Measurements from ENCODE around the gene KLHL22. TPM values are rescaled to one million over a fixed set of nuclear protein-coding genes. Genes with fewer than 3 reads are reported as not detected.
"Not testable (repeated sequence)": the region's sequence is repeated elsewhere in the genome, so short reads cannot be mapped to it uniquely, and the experiment has no call there.

Gene KLHL22, protein sequence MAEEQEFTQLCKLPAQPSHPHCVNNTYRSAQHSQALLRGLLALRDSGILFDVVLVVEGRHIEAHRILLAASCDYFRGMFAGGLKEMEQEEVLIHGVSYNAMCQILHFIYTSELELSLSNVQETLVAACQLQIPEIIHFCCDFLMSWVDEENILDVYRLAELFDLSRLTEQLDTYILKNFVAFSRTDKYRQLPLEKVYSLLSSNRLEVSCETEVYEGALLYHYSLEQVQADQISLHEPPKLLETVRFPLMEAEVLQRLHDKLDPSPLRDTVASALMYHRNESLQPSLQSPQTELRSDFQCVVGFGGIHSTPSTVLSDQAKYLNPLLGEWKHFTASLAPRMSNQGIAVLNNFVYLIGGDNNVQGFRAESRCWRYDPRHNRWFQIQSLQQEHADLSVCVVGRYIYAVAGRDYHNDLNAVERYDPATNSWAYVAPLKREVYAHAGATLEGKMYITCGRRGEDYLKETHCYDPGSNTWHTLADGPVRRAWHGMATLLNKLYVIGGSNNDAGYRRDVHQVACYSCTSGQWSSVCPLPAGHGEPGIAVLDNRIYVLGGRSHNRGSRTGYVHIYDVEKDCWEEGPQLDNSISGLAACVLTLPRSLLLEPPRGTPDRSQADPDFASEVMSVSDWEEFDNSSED
- total RNA-seq, result 37.4 TPM
- 10 to 100 TPM; 31.3 to 39.9 (median 34.6) TPM for polyA plus RNA-seq (ENCODE audit: insufficient read depth in 1 of 8, insufficient read length in 8 of 8, low replicate concordance in 1 of 8)
- long read RNA-seq, donor 1, partial matches to known transcripts, result 0 of 3 reads
- long read RNA-seq, donor 1, other reads (novel, unspliced or antisense), result 0 of 3 reads
- long read RNA-seq, donor 2, result 0 reads
- long read RNA-seq, donor 3, partial matches to known transcripts, result 0 of 2 reads
- long read RNA-seq, donor 3, other reads (novel, unspliced or antisense), result 0 of 2 reads
- long read RNA-seq, donor 4, partial matches to known transcripts, result 0 of 2 reads
- long read RNA-seq, donor 4, other reads (novel, unspliced or antisense), result 0 of 2 reads
- long read RNA-seq, donor 5, transcript KLHL22-201 (7 exons, 2,616 nt), result major isoform, 15 of 16 reads
- long read RNA-seq, donor 5, partial matches to known transcripts, result 0 of 16 reads
- long read RNA-seq, donor 5, other reads (novel, unspliced or antisense), result 0 of 16 reads
- long read RNA-seq, donor 6, transcript KLHL22-201 (7 exons, 2,616 nt), result major isoform, 6 of 41 reads
- long read RNA-seq, donor 6, partial matches to known transcripts, result 35 of 41 reads
- long read RNA-seq, donor 6, other reads (novel, unspliced or antisense), result 0 of 41 reads
- long read RNA-seq, donor 7, transcript KLHL22-201 (7 exons, 2,616 nt), result major isoform, 6 of 7 reads
- long read RNA-seq, donor 7, partial matches to known transcripts, result 0 of 7 reads
- long read RNA-seq, donor 7, other reads (novel, unspliced or antisense), result 0 of 7 reads
- long read RNA-seq, donor 8, partial matches to known transcripts, result 0 of 1 reads
- long read RNA-seq, donor 8, other reads (novel, unspliced or antisense), result 0 of 1 reads
- long read RNA-seq, donor 9, partial matches to known transcripts, result 0 of 2 reads
- long read RNA-seq, donor 9, other reads (novel, unspliced or antisense), result 0 of 2 reads
- long read RNA-seq, donor 10, partial matches to known transcripts, result 18 of 22 reads
- long read RNA-seq, donor 10, other reads (novel, unspliced or antisense), result 0 of 22 reads
- long read RNA-seq, donor 11, partial matches to known transcripts, result 0 of 3 reads
- long read RNA-seq, donor 11, other reads (novel, unspliced or antisense), result 0 of 3 reads

- Histone ChIP-seq H3K36me3 (ENCODE audit: control insufficient read depth, insufficient read depth, low read length) (peaks cover 2% of the 10 kb centered on the region), H3K4me3 (ENCODE audit: low read length) (peak within 1 kb of the TSS; percentile 75), H3K9me3 (replicated peaks; ENCODE audit: control insufficient read depth, low read depth, low read length) (no peaks in the 10 kb centered on the region), H3K4me1 (ENCODE audit: control insufficient read depth, insufficient read depth, low read length) (peaks cover 17% of the 10 kb centered on the region), H3K27ac (ENCODE audit: low read length) (peak within 1 kb of the TSS; percentile 99), H3K27me3 (ENCODE audit: control insufficient read depth, insufficient read depth, low read length) (no peaks in the 10 kb centered on the region)
- WGBS (ENCODE audit: insufficient coverage), result under 1% methylated on average over 106 of the region's 108 CpGs
- no peak for DNase-seq
Observed at GRCh38 chr22:20494978-20495860, at the start of gene KLHL22. Gene KLHL22 (minus strand): TSS chr22:20495795. CDS start chr22:20489211, 6,584 bp downstream.

DNA sequence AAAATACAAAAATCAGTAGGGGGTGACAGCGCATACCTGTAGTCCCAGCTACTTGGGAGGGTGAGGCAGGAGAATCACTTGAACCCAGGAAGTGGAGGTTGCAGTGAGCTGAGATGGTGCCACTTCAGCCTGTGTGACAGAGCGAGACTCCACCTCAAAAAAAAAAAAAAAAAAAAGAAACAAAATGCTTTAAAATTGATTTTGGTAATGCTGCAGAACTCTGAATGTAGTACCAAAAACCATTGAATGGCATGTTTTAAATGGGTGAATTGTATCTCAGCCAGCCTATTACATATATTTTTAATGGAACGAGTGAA, 49.7 kb upstream of the KLHL22 start:
- peaks cover 21% of the 10 kb centered on the region for H3K4me1 ChIP-seq (ENCODE audit: control insufficient read depth, insufficient read depth, low read length)
- H3K27ac ChIP-seq (ENCODE audit: low read length); H3K4me3 ChIP-seq (ENCODE audit: low read length); H3K9me3 ChIP-seq (replicated peaks; ENCODE audit: control insufficient read depth, low read depth, low read length); DNase-seq; H3K27me3 ChIP-seq (ENCODE audit: control insufficient read depth, insufficient read depth, low read length): not testable (repeated sequence)
- no CpG with 5 or more reads among the region's 3 CpGs for WGBS (ENCODE audit: insufficient coverage)
- peaks cover 16% of the 10 kb centered on the region for H3K36me3 ChIP-seq (ENCODE audit: control insufficient read depth, insufficient read depth, low read length)

GRCh38 chr22:20542736-20543135, 47.1 kb upstream of the KLHL22 start:
- Histone ChIP-seq H3K4me3 (ENCODE audit: low read length) (no peak overlapping the region), H3K9me3 (replicated peaks; ENCODE audit: control insufficient read depth, low read depth, low read length) (peaks cover 2% of the 10 kb centered on the region), H3K27me3 (ENCODE audit: control insufficient read depth, insufficient read depth, low read length) (no peaks in the 10 kb centered on the region), H3K27ac (ENCODE audit: low read length) (no peak overlapping the region), H3K4me1 (ENCODE audit: control insufficient read depth, insufficient read depth, low read length) (peaks cover 4% of the 10 kb centered on the region), H3K36me3 (ENCODE audit: control insufficient read depth, insufficient read depth, low read length) (peaks cover 24% of the 10 kb centered on the region)
- DNase-seq, result no peak

DNA sequence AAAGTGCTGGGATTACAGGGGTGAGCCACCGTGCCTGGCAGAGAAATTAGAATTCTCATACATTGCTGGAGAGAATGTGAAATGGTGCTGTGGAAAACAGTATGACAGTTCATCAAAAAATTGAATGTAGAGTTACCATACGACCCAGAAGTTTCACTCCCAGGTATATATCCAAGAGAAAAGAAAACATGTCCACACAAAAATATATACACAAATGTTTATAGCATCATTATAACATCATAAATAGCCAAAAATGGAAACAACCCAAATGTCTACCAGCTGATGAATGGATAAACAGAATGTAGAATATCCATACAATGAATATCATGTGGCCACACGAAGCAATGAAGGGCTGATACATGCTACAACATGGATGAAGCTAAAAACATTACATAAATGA, 46.5 kb upstream of the KLHL22 start:
- Histone ChIP-seq H3K27me3 (ENCODE audit: control insufficient read depth, insufficient read depth, low read length) (no peaks in the 10 kb centered on the region), H3K27ac (ENCODE audit: low read length) (no peak overlapping the region), H3K4me1 (ENCODE audit: control insufficient read depth, insufficient read depth, low read length) (peaks cover 4% of the 10 kb centered on the region), H3K4me3 (ENCODE audit: low read length) (no peak overlapping the region), H3K9me3 (replicated peaks; ENCODE audit: control insufficient read depth, low read depth, low read length) (peaks cover 2% of the 10 kb centered on the region), H3K36me3 (ENCODE audit: control insufficient read depth, insufficient read depth, low read length) (peaks cover 31% of the 10 kb centered on the region)
- no peak for DNase-seq
- no CpG with 5 or more reads among the region's 3 CpGs for WGBS (ENCODE audit: insufficient coverage)

GRCh38 chr22:20538875-20539274, 43.3 kb upstream of the KLHL22 start:
- H3K9me3 ChIP-seq (replicated peaks; ENCODE audit: control insufficient read depth, low read depth, low read length); H3K4me3 ChIP-seq (ENCODE audit: low read length); H3K27ac ChIP-seq (ENCODE audit: low read length); H3K4me1 ChIP-seq (ENCODE audit: control insufficient read depth, insufficient read depth, low read length); DNase-seq; H3K27me3 ChIP-seq (ENCODE audit: control insufficient read depth, insufficient read depth, low read length): not testable (repeated sequence)
- peaks cover 28% of the 10 kb centered on the region for H3K36me3 ChIP-seq (ENCODE audit: control insufficient read depth, insufficient read depth, low read length)
- 100% methylated on average over 2 of the region's 8 CpGs for WGBS (ENCODE audit: insufficient coverage)

DNA sequence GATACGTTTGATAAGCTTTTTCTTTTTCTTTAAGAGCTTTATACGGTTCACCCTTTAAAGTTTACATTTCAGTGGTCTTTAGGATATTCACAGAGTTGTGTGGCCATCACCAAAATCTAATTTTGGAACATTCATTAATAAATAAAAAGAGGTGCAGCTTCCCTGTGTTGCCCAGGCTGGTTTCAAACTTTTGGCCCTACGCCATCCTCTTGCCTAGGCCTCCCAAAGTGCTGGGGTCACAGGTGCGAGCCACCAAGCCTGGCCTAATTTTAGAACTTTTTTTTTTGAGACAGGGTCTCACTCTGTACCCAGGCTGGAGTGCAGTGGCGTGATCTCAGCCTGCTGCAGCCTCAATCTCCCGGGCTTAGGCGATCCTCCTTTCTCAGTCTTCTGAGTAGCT, 42.4 kb upstream of the KLHL22 start:
- Histone ChIP-seq H3K9me3 (replicated peaks; ENCODE audit: control insufficient read depth, low read depth, low read length) (peaks cover 2% of the 10 kb centered on the region), H3K27me3 (ENCODE audit: control insufficient read depth, insufficient read depth, low read length) (no peaks in the 10 kb centered on the region), H3K4me3 (ENCODE audit: low read length) (no peak overlapping the region), H3K27ac (ENCODE audit: low read length) (no peak overlapping the region), H3K36me3 (ENCODE audit: control insufficient read depth, insufficient read depth, low read length) (peaks cover 32% of the 10 kb centered on the region), H3K4me1 (ENCODE audit: control insufficient read depth, insufficient read depth, low read length) (peaks cover 14% of the 10 kb centered on the region)
- 92% methylated on average over 5 of the region's 7 CpGs for WGBS (ENCODE audit: insufficient coverage)
- no peak for DNase-seq

DNA sequence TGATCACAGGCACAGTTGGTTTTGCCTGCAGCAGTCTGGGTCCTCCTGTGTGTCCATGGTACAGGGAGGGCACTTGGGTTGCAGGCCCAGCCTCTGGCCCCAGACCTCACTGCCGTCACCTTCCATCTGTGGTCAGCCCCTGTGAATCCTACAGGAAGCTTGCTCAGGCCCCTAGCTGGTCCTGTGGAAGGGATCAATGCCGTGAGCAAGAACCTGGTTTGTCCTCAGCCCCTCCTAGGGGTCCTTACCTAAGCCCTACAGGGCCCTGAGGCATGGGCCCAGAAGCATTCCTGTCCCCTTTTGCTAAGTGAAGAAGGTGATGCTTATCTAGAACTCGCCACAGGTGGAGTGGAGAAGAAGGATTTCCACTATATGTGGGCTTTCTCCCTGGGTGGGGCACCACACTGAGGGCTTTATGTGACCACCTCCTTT, 41.7 kb upstream of the KLHL22 start:
- no peaks in the 10 kb centered on the region for H3K27me3 ChIP-seq (ENCODE audit: control insufficient read depth, insufficient read depth, low read length)
- 100% methylated on average over 2 of the region's 3 CpGs for WGBS (ENCODE audit: insufficient coverage)
- no peak for DNase-seq
- no peak overlapping the region for H3K4me3 ChIP-seq (ENCODE audit: low read length)
- H3K27ac ChIP-seq (ENCODE audit: low read length), result no peak overlapping the region
- peaks cover 30% of the 10 kb centered on the region for H3K36me3 ChIP-seq (ENCODE audit: control insufficient read depth, insufficient read depth, low read length)
- H3K4me1 ChIP-seq (ENCODE audit: control insufficient read depth, insufficient read depth, low read length), result peaks cover 20% of the 10 kb centered on the region
- peaks cover under 1% of the 10 kb centered on the region for H3K9me3 ChIP-seq (replicated peaks; ENCODE audit: control insufficient read depth, low read depth, low read length)

GRCh38 chr22:20536590-20537324, 41.2 kb upstream of the KLHL22 start:
- Histone ChIP-seq H3K27me3 (ENCODE audit: control insufficient read depth, insufficient read depth, low read length) (no peaks in the 10 kb centered on the region), H3K9me3 (replicated peaks; ENCODE audit: control insufficient read depth, low read depth, low read length) (no peaks in the 10 kb centered on the region), H3K4me1 (ENCODE audit: control insufficient read depth, insufficient read depth, low read length) (peaks cover 26% of the 10 kb centered on the region), H3K36me3 (ENCODE audit: control insufficient read depth, insufficient read depth, low read length) (peaks cover 28% of the 10 kb centered on the region), H3K4me3 (ENCODE audit: low read length) (no peak overlapping the region), H3K27ac (ENCODE audit: low read length) (no peak overlapping the region)
- WGBS (ENCODE audit: insufficient coverage), result 83% methylated on average over 11 of the region's 12 CpGs
- DNase-seq, result no peak
